GM12801 (cell line): Measurements from ENCODE around the gene OPRD1.

ENCODE experiments used
- TF ChIP-seq, protein P1 (sequence below): IDR thresholded peaks from one replicate; pipeline ENCODE4 v1.5.1; 2011; ENCODE audit warnings: control low read depth; ENCODE audit not compliant: insufficient read length; ENCODE audit errors: extremely low read depth

Gene OPRD1

DNA sequence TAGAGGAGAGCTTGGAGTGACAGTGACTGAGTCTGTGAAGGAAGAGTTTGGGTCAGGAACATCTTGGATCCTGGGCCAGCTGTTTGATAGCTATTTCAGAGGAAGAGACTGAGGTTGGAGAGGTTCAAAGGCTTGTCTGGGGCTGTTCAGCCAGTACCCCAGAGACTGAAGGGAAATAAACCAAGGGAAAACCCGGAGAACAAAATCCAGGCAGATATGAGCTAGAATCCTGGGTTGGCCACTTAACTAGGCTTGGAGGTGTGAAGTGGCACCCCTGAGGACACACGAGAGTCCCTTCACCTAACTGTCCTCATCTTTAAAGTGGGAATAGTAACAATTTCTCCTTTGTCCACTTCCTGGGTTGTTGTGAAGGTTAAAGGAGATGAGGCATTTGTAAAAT is 79.3 kb downstream of the OPRD1 start:
- TF ChIP-seq, protein P1, sequence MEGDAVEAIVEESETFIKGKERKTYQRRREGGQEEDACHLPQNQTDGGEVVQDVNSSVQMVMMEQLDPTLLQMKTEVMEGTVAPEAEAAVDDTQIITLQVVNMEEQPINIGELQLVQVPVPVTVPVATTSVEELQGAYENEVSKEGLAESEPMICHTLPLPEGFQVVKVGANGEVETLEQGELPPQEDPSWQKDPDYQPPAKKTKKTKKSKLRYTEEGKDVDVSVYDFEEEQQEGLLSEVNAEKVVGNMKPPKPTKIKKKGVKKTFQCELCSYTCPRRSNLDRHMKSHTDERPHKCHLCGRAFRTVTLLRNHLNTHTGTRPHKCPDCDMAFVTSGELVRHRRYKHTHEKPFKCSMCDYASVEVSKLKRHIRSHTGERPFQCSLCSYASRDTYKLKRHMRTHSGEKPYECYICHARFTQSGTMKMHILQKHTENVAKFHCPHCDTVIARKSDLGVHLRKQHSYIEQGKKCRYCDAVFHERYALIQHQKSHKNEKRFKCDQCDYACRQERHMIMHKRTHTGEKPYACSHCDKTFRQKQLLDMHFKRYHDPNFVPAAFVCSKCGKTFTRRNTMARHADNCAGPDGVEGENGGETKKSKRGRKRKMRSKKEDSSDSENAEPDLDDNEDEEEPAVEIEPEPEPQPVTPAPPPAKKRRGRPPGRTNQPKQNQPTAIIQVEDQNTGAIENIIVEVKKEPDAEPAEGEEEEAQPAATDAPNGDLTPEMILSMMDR: no peak

DNA sequence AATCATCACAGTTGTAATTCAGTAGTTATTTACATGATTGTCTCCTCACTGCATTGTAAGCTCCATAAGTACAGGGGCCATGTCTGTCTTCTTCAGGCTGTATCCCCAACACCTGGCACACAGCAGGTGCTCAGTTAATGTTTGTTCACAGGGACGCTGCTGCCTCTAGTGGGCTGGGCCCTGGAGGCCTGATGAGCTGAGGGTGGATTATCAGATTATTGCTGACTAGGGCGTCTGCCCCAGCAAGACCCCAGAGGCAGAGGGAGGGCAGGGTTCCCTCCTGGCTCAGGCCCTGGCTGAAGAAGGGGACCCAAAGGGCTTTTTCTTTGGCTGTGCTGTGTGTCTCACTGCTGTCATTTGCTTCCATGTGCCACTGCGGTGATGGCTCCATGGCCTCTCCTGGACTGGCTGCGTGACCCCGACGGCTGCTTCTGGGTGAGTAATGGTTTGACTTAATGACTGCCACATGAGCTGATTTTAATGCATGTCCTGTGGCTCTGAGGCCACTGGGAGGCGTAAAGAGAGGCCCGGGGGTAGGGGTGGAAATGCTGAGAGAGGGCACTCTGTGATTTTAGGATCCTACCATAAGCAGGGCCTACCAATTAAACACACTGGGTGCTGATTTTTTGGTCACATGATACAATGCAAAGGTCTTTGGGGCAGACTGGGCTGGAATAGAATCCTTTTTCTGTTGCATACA is 81.6 kb downstream of the OPRD1 start:
- TF ChIP-seq, protein P1: no peak

DNA sequence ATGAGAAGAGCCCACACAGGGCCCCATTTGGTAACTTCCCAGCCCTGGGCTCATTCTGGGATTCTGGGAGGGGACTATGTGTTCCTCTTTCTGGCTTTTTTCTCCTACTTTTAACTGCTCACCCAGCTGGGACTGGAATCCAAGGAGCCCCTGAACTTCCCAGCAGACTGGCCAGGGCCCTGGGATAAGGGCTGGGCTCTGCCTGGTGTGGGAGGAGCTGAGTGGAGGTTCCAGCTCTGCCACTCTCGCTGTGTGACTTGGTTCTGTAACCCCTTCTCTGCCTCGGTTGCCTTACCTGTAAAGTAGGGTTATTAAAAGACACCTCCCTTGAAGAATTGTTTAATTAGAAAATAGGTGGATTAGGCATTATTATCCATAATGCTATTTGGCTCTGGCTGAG is 82.8 kb downstream of the OPRD1 start:
- TF ChIP-seq, protein P1: no peak

DNA sequence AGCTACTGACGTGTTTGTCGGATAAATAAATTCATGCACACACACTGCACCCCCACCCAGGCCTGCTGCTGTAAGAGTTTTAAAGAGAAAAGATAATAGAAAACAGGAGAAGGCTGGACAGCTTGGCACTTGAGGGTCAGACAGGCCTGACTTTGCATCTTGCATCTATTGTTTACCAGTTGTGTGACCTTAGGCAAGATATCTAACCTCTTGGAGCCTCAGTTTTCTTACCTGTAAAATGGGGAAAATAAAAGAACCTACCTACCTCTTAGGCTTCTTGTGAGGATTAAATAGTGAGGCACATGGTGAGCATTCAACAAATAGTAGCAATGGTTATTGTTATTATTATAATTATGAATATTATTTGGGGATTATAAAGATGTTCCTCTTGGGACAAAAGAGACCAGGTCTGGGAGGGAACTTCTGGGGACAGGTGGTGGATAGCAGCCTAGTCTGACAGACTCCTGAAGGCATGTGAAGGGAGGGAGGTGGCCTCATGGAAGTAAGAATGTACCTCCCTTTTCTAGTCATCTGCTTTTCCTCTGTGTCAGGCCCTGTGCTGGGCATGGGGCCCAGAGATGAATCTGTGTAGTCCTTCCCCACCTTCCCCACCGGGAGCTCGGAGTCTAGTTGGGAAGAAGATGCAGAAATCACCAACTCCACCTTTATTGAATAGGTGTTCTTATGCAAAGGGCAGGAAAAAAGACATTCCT is 84.1 kb downstream of the OPRD1 start:
- TF ChIP-seq, protein P1: no peak

DNA sequence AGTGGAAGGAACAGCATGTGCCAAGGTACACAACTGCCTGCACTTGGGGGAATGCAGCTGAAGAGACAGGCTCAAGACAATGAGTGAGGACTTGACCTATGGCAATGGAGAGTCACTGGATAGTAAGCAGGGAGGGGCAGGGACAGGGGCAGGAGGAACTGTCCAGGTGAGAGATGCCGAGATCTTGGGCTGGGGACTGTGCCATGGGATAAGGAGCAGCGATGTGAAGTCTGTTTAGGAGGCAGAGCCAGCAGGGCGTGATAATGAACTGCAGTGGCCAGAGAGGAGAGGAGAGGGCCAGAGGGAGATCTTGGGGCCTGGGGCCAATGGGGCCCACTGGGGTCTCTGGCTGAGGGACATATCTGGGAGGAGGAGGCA is 84.6 kb downstream of the OPRD1 start:
- TF ChIP-seq, protein P1: no peak

DNA sequence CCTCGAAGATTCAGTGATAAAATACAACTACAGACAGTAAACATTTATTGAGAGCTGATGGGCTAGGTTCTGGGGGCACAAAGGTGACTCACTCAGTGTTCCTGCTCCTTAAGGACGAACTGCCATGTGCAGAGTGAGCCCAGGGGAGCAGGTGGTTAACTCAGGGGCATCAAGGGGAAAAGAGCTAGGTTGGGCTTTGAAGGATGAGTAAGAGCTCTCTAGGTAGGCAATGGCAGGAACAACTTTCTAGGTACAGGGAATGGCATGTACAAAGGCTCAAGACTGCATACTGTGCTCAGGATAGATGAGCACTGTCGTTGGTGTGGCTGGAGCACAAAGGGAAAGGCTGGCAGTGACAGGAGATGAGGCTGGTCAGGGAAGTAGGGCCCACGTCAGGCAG is 85.8 kb downstream of the OPRD1 start:
- TF ChIP-seq, protein P1: no peak

DNA sequence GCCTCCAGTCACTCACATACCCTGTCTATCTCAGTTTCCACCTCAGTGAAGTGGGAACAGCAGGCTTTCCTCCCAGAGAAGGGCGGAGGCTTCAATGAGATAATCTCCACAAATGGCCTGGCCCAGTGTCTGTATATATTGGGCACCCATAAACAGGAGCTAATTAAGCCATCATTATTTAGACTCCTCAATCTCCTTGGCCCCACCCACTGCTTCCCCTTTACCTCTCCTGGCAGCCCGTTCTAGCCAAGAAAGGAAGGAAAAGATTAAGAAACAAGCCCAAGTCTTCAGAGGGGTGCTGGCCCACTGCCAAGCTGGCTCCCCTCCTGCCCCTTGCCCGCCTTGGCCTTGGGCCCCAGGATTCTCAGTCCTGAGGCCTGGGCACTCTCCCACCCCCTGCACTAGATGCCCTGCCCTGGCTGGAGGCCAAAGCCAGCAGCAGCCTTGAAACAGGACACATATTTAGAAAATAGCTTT is 86.5 kb downstream of the OPRD1 start:
- TF ChIP-seq, protein P1: no peak
